Measurements from ENCODE around the gene SLC2A4RG. TPM values are rescaled to one million over a fixed set of nuclear protein-coding genes. Genes with fewer than 3 reads are reported as not detected.

Gene SLC2A4RG
- total and polyA plus RNA-seq, 2 of the 13 experiments (the other 11 are each of a cell fraction or from before 2014, with no cell fraction given): 91.4 to 95.9 TPM

- TF ChIP-seq MBD4 (IDR thresholded peaks at IDR 0.05; ENCODE audit: borderline replicate concordance, low read length): no peak
- TF ChIP-seq FOXP1 (IDR thresholded peaks at IDR 0.05): no peak
- no peak for TF ChIP-seq FOXP1 (CRISPR knock-in tag; IDR thresholded peaks at IDR 0.05)
- 0 out of 2 replicates have a peak, but pooled peaks have one; percentile 74 for TF ChIP-seq PBX3 (CRISPR knock-in tag; IDR thresholded peaks at IDR 0.05; ENCODE audit: borderline replicate concordance)
- TF ChIP-seq ZNF670 (CRISPR knock-in tag; IDR thresholded peaks at IDR 0.05; ENCODE audit: borderline replicate concordance): 0 out of 2 replicates have a peak, but pooled peaks have one; percentile 62
- peak; percentile 83 for TF ChIP-seq GATAD2A (CRISPR knock-in tag; IDR thresholded peaks at IDR 0.05)
- TF ChIP-seq ZNF337 (CRISPR knock-in tag; IDR thresholded peaks at IDR 0.05; ENCODE audit: borderline replicate concordance, low read depth): 0 out of 2 replicates have a peak, but pooled peaks have one; percentile 27
- peak; percentile 35; the same call in 1 of the 2 replicates for TF ChIP-seq ZKSCAN5 (CRISPR knock-in tag; IDR thresholded peaks at IDR 0.05)
- TF ChIP-seq ZBTB46 (CRISPR knock-in tag; IDR thresholded peaks at IDR 0.05; ENCODE audit: borderline replicate concordance): peak; percentile 89; the same call in 1 of the 2 replicates
- peak; percentile 89 for TF ChIP-seq NR2C2 (CRISPR knock-in tag; IDR thresholded peaks at IDR 0.05; ENCODE audit: borderline replicate concordance)
- 0 out of 2 replicates have a peak, but pooled peaks have one; percentile 62 for TF ChIP-seq GRHL1 (CRISPR knock-in tag; conservative IDR thresholded peaks at IDR 0.05)
- peak; percentile 94 for TF ChIP-seq POLR2G (IDR thresholded peaks at IDR 0.05; ENCODE audit: low read depth, low read length)
- no peak for TF ChIP-seq ZNF879 (CRISPR knock-in tag; IDR thresholded peaks at IDR 0.05)
- peak; percentile 96 for TF ChIP-seq ZNF281 (CRISPR knock-in tag; IDR thresholded peaks at IDR 0.05; ENCODE audit: borderline replicate concordance)
- TF ChIP-seq ZFAT (CRISPR knock-in tag; conservative IDR thresholded peaks at IDR 0.05): 0 out of 2 replicates have a peak, but pooled peaks have one; percentile 64
- peak; percentile 96 for TF ChIP-seq PRMT3 (CRISPR knock-in tag; IDR thresholded peaks at IDR 0.05; ENCODE audit: borderline replicate concordance, low read depth)
- TF ChIP-seq PTBP1 (IDR thresholded peaks at IDR 0.05; ENCODE audit: low read depth, low read length, poor library complexity, severe bottlenecking): no peak
- peak; percentile 84 for TF ChIP-seq E2F2 (CRISPR knock-in tag; IDR thresholded peaks at IDR 0.05; ENCODE audit: borderline replicate concordance)
- peak; percentile 73; the same call in 1 of the 2 replicates for TF ChIP-seq SALL1 (CRISPR knock-in tag; IDR thresholded peaks at IDR 0.05)
- TF ChIP-seq U2AF2 (IDR thresholded peaks at IDR 0.05; ENCODE audit: low read depth, low read length): no peak; the same call in 1 of the 2 replicates
These were observed 1.5 kb upstream of the SLC2A4RG start (continued) for GRCh38 chr20:63737945-63738686.

All from HepG2 (cell line).